ENCODE data around the gene BCDIN3D.
"Not testable (repeated sequence)": the region's sequence is repeated elsewhere in the genome, so short reads cannot be mapped to it uniquely, and the experiment has no call there.

BCDIN3D gene

DNA sequence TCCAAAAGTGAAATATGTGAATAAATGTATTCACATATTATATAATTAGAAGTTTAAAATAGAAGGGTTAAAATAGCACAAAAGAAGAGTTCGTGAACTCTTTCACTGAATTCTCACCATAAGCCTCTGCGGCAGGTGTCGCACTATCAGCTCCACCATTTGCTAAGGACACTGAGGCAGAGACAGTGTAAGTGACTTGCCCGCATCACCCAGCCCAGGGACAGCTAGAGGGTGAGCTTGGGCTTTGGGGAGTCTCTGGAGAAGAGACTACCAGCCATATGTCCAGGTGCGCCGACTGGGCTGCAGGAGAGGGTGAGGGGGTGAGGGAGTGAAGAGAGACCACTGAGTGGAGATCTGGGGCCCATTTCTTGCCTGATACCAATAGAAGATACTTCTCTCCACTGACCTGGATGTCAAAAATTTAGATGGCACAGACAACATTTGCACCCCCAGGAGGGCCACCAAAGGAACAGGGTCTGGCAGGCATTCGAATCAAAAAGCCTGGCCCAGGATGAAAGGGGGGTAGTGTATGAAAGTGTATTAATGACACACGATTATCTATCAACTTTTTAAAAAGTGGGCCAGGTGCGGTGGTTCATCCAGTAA is 32.3 kb upstream of the BCDIN3D start:
- DNase-seq: no peak

DNA sequence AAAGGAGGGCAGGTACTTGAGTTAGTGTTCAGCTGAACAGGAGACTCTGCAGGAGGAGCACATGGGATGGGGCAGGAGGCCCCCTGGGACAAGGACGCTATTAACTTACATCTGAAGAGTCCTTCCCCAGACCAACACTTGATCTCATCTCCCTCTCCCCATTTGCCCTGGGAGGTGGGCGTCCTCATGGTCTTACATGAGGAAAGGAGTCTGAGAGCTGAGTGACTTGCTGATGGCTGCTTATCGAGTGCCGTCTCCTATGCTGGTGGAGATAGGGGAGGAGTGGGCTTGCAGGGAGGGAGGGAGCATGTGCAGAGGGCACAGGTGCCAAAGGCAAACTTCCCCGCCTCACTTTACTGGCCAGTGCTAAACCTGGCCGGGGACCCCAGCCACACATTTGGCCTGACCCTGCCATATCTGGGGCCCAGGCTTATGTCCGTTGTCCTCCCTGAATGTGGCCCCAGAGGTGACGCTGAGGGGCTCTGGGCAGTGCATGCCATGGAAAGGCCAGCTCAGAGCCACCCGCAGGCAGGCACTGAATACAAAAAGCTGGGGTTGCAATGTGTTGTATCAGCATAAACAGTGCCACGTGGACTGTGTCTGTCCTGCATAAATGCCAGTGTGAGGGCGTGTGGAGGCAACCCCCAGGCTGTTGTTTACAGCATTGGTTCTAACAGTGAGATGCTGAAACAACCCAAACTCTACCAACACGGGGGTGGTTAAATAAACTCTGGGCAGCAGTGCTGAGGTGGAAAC is 31.4 kb upstream of the BCDIN3D start:
- no peak for DNase-seq

DNA sequence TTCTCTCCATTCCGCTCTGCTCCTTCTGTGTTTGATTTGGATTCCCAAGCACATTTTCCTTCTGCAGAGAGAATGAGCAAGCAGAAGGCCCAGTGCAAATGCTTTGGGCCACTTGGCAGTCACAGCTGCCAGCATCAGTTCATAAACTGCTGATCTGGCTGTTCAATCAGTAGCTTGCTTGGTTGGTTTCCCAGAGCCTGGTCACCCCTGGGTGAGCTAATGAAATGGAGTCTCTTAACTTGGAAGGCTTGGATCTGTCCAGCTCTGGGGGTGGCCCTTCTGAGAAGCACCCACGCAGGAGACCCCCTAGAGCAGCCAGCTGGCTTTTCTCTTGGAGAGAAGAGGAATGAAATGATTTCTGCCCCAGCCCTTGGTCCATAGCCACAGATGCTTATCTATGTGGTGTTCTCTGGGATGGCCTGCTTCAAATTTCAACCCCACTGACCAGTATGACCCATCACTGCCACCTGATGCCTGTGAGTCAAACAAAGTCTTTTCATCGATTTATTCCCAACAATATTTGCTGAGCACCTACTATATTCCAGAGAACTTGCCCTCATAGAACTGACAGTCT is 30.5 kb upstream of the BCDIN3D start:
- no peak for DNase-seq

DNA sequence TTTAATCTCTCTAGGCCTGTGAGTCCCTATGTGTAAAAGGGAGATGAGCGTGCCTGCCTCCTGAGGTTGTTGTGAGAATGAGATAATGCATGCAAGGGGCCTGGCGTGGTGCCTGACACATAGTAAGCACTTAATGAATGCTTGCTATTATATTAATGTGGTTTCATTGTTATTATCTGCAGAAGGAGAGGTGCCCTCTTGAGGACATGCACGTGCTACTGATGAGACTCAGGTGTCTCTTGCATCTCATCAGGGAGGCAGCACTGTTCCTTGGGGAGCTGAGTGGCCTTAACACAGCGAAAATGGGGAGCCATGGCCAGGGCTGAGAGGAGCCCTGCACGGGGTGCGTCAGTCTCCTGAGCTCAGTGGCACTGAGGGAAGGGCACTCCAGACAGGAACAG is 29.9 kb upstream of the BCDIN3D start:
- DNase-seq: no peak

DNA sequence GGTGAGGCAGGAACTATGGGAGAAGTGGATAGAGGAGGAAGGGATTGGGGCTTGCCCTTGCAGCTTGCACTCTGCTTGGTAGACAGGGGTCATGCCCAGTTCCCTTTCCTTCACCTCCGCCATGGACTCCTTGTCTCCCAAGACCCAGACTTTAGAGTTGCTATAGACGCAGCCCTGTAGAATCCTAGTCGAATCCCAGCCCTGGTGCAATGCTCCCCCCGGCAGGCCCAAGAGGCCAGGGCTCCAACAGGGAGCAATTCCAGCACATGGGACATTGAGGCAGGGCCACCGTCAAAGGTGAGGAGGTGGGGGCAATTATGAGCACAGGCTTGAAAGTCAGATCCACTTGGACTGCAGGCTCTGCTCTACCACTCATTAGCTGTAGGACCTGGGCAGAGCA is 29.5 kb upstream of the BCDIN3D start:
- DNase-seq: no peak

DNA sequence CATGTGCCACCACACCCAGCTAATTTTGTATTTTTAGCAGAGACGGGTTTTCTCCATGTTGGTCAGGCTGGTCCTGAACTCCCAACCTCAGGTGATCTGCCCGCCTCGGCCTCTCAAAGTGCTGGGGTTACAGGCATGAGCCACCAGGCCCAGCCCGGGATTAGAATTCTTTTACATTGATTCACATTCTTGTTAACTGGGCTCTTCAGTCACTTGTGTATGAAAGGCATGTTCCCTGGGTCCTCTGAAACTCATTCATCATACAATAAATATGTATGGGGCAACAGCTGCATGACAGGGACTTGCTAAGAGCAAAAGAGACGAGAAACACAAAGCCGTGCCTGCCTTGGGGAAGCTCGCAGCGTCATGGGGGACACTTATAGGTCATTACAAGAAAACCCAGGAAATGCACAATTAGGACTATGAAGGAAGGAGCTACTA is 28.9 kb upstream of the BCDIN3D start:
- DNase-seq: not testable (repeated sequence)

DNA sequence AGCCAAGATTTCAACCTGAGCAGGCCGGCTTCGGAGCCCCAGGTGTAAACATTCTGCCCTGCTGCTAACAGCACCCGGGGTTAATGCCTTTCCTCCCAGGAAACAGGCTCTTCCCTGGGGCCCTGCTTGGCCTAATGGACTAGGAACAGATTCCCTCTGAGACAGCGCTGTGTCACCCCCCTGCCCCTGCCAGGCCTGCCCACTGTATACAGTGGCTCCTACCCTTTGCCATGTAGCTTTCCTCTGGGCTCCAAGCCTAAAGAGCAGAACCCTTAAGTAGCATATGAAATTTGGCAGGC is 28.3 kb upstream of the BCDIN3D start:
- no peak for DNase-seq

DNA sequence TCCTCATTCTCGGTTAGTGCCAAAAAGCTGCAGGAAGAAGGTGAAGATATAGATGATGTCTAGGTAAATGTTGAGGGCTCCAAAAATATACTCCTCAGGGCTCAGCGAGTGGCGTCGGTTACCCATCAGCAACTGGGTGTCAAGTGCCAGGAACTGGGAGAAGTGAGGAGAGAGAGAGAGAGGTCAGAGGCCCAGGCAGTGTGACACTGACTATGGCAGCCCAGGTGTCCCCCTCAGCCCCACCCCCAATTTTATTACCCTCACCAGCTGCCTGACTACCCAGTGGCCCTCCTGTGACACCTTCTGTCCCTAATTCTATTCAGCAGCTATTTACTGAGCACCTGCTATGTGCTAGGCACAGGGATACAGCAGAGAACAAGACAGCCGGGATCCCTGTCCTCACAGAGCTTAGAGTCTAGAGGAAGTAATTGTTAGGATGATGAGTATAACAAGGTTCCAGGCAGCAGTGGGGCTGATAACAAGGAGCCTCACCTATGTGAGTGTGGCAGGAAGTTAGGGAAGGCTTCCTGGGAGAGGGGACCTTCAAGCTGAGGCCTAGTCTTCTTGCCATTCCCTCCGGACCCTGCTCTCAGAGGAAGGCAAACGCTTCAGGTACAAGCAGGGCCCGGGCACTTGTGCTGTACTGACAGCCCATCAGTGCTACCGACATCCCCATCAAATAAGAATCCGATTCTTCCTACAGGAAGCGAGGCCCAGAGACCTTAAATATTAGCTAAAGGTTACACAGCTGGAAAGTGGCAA is 27.8 kb upstream of the BCDIN3D start:
- no peak for DNase-seq

DNA sequence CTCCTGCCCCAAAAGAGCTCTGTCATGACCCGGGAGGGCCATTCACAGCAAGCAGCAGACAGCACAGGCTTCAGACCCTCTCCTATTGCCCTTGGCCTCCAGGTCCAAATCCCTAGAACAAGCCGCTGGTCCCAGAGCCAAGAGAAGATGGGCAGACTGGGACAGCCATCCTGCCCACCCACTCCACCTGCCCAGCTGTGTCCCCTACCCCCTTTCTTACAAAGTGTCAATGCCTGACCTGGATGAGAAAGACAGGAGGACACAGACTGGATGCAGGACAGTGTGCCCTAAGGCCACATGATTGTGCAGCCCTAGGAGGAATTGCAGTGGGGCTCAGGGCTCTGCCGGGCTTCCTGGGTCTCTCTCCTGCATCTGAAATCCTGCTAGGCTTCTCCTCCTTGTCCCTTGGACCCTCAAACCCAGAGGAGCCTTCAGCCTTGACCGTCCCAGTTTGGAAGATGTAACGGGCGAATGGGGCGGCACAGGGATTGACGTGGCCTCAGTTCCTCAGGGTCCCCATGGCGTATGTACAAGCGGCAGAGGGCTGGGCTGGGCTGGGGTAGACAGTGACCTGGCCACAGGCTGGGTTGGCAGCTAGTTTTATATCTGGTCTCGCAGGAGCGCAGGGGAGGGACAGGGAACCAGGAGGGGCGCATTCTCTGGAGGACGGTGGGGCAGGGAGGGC is 27.1 kb upstream of the BCDIN3D start:
- DNase-seq: no peak

DNA sequence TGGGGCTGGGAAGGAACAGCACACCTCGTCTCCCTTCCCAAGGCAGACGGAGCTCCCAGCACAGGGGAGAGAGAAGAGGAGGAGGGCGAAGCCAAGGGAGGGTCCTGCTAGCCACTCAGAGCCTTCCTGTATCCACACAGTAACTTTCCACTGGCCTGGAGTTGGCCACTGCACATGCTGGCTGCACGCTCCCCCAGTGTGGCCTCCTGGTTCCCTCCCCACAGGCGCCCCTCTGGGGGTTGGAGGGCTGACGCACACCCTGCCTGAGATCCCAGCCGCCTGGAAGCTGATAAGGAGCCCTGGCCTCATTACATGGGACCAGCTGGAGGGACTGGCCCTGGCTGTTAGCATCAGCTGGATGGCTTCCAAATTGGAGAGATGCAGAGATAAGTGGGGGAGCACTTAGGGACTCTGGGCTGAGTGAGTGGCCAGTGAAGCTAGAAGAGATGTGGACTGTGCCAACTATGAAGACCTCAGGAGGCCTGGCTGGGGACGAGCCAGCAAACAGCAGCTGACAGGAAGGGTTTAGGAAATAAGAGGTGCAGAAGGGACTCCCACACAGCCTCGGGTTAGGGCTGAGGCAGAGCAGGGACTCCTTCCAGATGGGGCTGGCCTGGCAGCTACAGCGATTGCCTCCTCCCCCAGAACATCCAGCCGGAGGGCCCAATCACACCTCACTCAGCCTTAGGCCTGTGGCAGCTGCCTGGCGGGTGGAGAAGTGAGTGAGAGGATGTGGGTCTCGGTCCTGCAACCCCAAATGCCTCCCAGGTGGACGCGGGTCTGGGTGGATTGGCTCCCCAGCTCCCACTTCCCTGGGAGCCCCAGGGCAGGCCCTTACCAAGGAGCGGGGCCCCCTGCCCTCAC is 26.3 kb upstream of the BCDIN3D start:
- peak; percentile 98 for DNase-seq

DNA sequence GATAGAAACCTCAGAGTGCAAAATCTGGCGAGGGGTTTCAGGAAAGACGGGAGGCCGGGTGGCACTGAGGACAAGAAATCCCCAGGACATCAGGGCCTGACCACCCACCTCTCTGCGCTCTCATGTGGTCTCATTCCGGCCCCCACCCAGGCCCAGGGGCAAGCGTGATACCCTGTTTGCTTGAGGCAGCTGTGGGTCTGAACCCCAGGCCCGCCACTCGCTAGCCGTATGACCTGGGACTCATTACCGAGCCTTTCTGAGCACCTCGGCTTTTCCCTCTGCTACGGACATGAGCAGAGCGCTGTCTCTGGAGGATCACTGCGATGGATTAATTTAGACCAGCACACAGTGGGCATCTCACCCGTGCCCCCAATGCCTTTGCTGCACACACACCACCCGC is 25.5 kb upstream of the BCDIN3D start:
- no peak for DNase-seq

DNA sequence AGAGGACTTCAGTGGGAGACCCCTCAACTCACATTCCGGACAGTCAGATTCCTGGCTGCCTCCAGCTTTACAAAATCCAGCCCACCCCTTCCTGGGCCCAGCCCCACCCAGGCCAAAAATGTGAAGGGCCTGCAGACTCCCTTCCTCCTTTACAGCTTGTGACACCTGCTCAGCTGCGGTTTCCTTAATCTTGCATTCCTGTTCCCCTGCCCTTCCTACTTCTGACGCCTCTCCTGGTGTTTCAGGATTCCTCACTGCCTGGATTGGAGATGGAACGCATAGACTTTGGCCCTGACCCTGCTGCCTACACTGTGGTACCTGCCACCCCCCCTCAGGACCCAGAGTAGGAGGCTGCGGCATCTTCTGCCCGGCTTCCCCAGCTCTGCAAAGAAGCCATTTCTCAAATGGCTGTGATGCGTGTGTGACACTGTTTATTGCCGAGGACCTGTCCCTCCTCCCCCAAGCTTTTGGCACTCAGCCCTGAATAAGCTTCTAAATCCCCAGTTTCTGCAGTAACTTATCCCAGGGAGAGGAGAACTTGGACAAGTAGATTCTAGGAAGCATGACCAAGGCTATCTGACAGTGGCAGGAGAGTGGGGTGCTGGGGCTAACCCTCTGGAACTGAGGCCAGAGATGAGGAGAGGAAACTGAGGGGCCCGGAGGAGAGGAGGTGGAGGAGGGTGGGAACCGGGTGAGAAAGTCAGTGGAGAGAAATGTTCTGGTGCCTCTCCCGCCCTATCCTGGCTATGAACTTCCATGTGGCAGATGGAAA is 24.9 kb upstream of the BCDIN3D start:
- no peak for DNase-seq

DNA sequence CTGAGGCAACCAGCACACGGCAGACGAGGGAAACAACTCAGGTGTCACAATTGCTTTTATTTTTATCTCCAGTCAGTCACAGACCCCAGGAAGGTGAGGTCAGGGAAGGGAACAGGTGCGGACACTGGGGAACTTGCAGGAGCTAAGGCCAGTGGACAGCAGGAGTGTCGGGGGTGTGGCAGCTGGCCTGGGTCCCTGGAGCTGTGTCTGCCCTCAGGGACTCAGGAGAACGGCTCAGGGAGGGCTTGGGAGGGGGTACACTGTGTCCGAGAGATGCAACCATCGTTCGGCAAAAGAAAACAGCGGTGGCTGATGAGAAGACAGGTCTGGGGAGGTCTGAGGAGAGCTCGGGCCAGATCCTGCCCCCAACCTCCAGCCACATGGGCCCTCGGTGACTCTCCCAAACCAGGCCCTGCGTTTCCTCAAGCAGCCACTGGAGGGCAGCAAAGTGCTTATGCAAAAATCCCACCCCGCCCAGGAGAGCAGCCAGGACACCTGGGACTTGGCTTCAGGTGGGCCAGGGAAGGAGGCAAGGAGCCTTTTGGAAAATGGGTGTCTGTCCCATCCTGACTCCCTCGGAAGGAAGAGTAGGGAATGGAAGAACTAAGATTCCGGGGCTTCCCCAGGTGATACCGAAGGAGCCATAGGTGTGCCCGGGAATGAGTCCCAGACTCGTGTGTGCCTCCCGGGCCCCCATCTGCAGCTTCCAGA is 24.1 kb upstream of the BCDIN3D start:
- DNase-seq: no peak

DNA sequence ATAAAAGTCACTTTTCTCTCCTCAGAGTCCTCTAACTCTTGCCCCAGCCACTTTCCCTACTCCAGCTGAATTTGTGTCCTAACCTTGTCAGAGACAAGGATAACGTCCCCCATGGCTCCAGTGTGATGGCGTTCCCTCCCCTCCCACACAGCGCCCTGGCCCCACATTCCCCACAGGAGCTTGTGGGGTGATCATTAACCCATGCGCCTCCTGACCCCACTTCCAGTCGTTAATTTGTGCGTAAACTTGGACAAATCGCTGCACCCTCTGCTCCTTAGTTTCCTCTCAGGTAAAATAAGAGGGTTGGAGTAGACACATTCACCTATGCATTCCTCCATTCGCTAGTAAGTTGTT is 22.9 kb upstream of the BCDIN3D start:
- DNase-seq: no peak

DNA sequence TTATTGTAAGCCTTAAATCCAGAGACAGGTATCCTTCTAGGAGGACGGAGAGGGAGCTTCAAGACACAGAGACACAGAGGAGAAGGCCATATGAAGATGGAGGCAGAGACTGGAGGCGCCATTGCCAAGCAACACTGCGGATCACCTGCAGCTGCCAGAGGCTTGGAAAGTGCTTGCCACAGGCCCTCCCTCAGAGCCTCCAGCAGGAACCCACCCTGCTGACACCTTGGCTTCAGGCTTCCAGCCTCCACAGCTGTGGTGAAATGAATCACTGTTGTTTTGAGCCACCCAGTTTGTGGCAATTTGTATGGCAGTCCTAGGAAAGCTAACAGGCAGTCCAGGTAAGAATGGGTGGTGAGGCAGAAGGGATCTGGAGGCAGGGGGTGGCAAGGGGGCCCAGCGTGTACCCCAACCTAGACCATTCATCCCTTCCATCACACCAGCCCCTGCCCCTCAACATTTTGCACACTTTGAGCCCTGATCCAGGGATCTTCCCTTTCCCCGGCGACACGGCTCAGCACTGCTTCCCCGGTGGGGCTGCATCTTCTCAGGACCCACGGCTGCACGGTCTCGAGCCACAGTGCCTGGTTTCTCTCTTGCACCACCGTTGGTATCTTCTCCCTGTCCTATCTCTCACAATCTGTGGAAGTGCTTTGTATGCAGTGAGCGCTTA is 22.3 kb upstream of the BCDIN3D start:
- DNase-seq: no peak

DNA sequence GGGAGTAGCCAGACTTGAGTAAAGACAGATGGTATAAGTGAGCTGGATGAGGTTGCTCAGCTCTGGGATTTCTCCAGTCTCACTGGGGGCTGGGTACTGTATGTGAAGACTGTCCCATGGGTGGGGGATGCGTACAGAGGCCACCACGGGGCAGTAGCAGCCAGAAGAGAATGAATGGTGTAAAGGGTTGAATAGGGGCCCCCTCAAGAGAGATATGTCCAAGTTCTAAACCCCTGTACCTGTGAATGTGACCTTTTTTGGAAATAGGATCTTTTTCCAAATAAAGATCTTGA is 21.8 kb upstream of the BCDIN3D start:
- peak; percentile 43 for DNase-seq

DNA sequence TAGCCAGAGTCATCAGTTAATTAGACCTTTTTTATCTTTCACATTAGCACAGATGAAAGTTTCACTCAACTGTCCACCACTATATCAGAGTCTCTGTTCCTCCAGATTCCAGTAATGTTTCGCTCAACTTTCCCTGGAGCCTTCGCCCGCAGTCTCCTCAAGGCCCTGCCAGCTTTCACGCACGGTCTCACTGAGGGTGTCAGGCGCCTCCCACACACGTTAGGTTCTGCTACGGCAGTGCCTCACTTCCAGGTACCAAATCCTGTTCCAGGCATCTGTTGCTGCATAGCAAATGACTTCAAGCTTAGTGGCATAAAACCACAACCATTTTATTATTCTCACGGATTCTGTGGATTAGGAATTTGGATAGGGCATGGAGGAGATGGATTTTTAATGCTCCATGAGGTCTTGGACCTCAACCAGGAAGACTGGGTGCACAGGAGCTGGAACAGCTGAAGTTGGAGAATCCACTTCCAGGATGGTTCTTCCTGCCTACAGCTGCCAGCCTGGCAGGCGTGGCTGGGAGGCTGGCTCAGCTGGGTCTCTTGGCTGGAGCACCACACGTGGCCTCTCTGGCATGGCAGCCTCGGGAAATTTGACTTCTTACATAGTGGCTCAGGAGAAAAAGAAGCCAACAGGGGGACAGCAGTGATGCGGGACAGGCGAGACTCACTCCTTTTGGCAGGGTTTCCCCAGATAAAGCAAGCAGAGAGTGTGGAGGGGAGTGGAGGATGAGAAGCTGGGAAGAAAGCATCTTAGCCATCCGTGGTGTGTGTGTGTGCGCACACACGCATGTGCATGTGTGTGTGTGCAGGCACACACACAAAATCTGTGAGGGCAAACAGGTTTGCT is 21.3 kb upstream of the BCDIN3D start:
- DNase-seq: peak; percentile 43

DNA sequence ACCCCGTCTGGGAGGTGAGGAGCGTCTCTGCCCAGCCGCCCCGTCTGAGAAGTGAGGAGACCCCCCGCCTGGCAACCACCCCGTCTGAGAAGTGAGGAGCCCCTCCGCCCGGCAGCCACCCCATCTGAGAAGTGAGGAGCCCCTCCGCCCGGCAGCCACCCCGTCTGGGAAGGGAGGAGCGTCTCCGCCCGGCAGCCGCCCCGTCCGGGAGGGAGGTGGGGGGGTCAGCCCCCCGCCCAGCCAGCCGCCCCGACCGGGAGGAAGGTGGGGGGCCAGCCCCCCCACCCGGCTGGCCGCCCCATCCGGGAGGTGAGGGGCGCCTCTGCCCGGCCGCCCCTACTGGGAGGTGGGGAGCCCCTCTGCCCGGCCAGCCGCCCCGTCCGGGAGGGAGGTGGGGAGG is 18.0 kb upstream of the BCDIN3D start:
- DNase-seq: not testable (repeated sequence)

DNA sequence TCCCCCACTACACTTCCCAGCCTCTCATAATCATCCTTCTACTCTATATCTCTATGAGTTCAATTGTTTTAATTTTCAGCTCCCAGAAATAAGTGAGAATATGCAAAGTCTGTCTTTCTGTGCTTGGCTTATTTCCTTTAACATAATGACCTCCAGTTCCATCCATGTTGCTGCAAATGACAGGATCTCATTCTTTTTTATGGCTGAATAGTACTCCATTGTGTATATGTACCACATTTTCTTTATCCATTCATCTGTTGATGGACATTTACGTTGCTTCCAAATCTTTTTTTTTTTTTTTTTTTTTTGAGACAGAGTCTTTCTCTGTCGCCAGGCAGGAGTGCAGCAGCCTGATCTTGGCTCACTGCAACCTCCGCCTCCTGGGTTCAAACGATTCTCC is 13.0 kb upstream of the BCDIN3D start:
- not testable (repeated sequence) for DNase-seq

DNA sequence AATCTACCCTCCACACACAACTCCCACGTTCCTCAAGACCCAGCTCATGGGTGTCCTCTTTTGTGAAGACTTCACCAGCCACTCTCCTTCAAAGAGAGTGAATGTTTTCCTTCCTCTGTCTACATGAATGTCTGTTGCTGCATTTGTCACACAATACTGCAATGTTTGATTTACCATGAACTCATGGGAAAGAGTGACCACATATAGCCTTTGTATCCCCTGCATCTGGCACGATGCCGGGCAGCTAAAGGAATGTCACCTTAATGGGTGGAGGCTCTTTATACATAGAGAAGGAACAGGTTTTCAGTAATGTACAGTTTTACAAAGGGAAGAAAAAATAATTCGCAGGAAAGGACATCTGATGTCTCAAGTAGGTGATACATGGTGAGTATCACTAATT is 12.1 kb upstream of the BCDIN3D start:
- DNase-seq: no peak

Data from DMS 273 treated with DMSO at 0.1 percent for 48 hours (cell line).